IgD-negative memory B cell (primary cell): ENCODE measurements around the gene TYW1. TPM values are rescaled to one million over a fixed set of nuclear protein-coding genes. Genes with fewer than 3 reads are reported as not detected.
"Not testable (repeated sequence)": the region's sequence is repeated elsewhere in the genome, so short reads cannot be mapped to it uniquely, and the experiment has no call there.

Experiments used
- H3K27ac Mint-ChIP-seq, 3 donors: one replicate each; pipeline ENCODE4 v1.8.0; 2020 to 2022; ENCODE audit warnings: mild to moderate bottlenecking in 3 of 3, mixed read lengths in 3 of 3, moderate library complexity in 1 of 3
- H3K27me3 Mint-ChIP-seq: one replicate; pipeline ENCODE4 v1.8.0; 2021; ENCODE audit warnings: mixed read lengths
- H3K36me3 Mint-ChIP-seq: one replicate; pipeline ENCODE4 v1.8.0; 2020; ENCODE audit warnings: mild to moderate bottlenecking, mixed read lengths
- H3K4me1 Mint-ChIP-seq, 3 donors: one replicate each; pipeline ENCODE4 v1.8.0; 2020 to 2022; ENCODE audit warnings: mixed read lengths in 3 of 3, mild to moderate bottlenecking in 1 of 3
- H3K4me3 Mint-ChIP-seq, 4 donors: one replicate each; pipeline ENCODE4 v1.8.0; 2020 to 2022; ENCODE audit warnings: mild to moderate bottlenecking in 4 of 4, mixed read lengths in 4 of 4, moderate library complexity in 3 of 4
- H3K9me3 Mint-ChIP-seq, 3 donors: one replicate each; pipeline ENCODE4 v1.8.0; 2020 to 2021; ENCODE audit warnings: mixed read lengths in 3 of 3, mild to moderate bottlenecking in 1 of 3
- polyA plus RNA-seq: library from polyadenylated mRNA; unstranded; fragments of 300-500 nt; fragmentation: Illumina TruSeq; gene quantifications from one replicate; pipeline ENCODE4 v1.2.3, GENCODE V29; 2021

The TYW1 gene
- polyA plus RNA-seq, 1 donor from 2014 or later = 21.2 TPM

DNA sequence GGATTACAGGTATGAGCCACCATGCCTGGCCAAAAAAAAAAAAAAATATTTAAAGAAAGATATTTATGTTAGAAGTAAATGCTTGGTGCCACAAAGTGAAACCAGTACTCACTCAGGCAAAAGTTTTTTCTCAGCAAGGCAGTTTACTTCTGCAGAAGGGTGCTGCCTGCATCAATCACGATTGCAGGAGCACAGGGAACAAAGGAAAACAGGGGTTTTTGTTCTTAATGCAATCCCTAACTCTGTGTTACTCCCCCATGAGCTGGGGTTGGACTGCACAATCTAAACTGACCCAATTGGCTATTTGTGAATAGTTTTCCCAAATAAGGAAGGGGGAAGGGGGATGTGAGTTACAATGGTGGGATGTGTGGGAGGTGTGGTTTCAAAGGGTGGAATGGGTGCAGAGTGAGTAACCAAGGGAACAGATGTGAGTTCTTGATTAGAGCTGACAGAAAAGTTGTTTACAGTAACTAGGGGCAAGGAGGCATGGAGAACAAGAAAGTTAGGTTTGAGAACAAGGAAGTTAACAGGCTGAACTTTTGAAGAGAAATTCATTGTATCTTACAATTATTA, 255.4 kb downstream of the TYW1 start:
- H3K36me3 Mint-ChIP-seq = peaks cover 3% of the 10 kb centered on the region
- H3K4me1 Mint-ChIP-seq = no peaks in the 10 kb centered on the region
- H3K27ac Mint-ChIP-seq = no peak overlapping the region
- H3K9me3 Mint-ChIP-seq = peaks cover 6 to 9% (median 6%) of the 10 kb centered on the region in 3 donors
- H3K4me3 Mint-ChIP-seq = peak overlapping the region in 1 of 4 donors; percentile 72
- H3K27me3 Mint-ChIP-seq = no peaks in the 10 kb centered on the region

DNA sequence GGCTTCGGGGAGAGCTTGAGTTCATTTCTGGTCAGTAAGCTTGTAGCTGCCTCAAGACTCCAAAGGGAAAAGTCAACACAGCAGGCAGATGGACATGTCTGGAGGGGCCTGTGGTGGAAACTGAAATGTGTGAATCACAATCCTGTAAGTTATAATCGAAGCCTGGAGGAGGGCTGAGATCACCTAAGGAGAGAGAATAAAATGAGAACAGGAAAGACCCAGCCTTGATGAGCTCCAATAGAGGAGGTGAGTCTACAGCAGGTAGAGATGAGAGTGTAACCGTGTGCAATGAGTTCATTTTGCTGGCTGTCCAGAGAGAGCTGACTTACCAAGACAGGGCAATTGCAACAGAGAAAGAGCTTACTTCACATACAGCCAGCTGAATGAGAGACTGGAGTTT, 258.4 kb downstream of the TYW1 start:
- not testable (repeated sequence) for H3K27ac Mint-ChIP-seq, H3K36me3 Mint-ChIP-seq, H3K4me3 Mint-ChIP-seq, H3K27me3 Mint-ChIP-seq, H3K9me3 Mint-ChIP-seq, H3K4me1 Mint-ChIP-seq

DNA sequence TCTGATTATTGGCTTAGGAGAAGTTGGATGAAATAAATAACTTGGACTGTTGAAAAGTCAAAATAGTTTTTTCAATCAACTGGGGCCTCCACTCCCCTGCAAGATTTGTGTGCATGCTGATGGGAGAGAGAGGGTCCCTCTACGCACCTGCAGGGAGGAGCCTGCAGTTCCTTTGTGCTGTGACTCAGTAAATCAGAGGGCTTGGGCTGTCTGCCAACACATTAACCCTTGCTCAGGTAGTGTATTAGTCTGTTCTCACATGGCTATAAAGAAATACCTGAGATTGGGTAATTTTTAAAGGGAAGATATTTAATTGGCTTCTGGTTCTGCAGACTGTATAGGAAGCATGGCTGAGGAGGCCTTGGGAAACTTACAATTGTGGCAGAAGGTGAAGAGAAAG, 261.1 kb downstream of the TYW1 start:
- not testable (repeated sequence) for H3K9me3 Mint-ChIP-seq, H3K27ac Mint-ChIP-seq, H3K4me1 Mint-ChIP-seq, H3K4me3 Mint-ChIP-seq, H3K27me3 Mint-ChIP-seq
- H3K36me3 Mint-ChIP-seq = peaks cover 12% of the 10 kb centered on the region

DNA sequence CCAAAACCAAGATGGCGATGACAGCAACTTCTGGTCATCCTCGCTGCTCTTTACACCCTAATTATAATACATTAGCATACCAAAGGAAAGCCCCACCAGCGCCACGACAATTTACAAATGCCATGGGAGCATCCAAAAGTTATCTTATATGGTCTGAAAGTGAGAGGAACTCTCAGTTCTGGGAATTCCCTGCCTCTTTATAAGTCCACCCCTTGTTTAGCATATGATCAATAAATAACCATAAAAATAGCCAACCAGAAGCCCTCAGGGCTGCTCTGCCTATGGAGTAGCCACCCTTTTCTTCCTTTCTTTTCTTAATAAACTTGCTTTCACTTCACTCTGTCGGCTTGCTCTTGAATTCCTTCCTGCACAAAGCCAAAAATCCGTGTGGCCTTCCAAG, 262.7 kb downstream of the TYW1 start:
- H3K27me3 Mint-ChIP-seq, H3K4me1 Mint-ChIP-seq, H3K4me3 Mint-ChIP-seq, H3K27ac Mint-ChIP-seq, H3K9me3 Mint-ChIP-seq: not testable (repeated sequence)
- H3K36me3 Mint-ChIP-seq = peaks cover 13% of the 10 kb centered on the region

DNA sequence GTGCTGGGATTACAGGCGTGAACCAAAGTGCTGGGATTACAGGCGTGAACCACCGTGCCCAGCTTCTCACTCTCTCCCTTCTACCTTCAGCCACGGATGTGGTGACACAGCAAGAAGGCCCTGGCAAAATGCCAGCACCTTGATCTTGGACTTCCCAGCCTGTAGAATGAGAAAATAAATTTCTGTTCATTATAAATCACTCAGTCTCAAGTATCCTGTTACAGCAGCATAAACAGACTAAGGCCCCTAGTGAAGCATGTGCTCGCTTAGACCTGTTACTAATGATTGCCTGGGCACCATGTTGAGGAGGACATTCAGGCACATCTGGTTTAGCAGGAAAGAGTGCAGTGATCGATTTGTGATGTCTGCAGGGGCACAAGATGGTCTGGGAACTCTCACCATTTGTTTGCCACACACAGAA, 263.5 kb downstream of the TYW1 start:
- Mint-ChIP-seq H3K36me3 (peaks cover 14% of the 10 kb centered on the region), H3K27ac (peak overlapping the region in 1 of 3 donors; percentile 64)
- not testable (repeated sequence) for H3K4me3 Mint-ChIP-seq

DNA sequence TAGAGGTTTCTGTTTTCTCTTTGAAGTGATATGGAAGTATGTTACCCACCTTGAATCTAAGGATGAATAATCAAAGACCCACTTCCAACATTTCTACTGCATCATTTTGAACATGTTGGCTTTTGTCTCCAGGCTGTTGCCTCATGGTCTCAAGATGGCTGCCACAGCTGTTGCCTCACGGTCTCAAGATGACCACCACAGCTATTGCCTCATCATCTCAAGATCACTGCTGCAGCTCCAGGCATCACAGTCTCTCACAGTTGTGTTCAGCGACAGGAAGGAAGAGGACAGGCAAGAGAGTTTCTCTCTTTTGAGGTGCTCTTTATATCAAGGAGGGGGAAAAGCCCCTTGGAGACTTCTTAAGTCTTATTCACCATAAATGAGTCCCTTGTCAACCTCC, 267.4 kb downstream of the TYW1 start:
- not testable (repeated sequence) for H3K4me3 Mint-ChIP-seq, H3K27me3 Mint-ChIP-seq, H3K4me1 Mint-ChIP-seq, H3K9me3 Mint-ChIP-seq
- Mint-ChIP-seq H3K27ac (peak overlapping the region in 1 of 3 donors; percentile 54), H3K36me3 (peaks cover 16% of the 10 kb centered on the region)

More for the DNA sequence above, 263.5 kb downstream of the TYW1 start:
- H3K27me3 Mint-ChIP-seq, H3K9me3 Mint-ChIP-seq, H3K4me1 Mint-ChIP-seq: not testable (repeated sequence)

DNA sequence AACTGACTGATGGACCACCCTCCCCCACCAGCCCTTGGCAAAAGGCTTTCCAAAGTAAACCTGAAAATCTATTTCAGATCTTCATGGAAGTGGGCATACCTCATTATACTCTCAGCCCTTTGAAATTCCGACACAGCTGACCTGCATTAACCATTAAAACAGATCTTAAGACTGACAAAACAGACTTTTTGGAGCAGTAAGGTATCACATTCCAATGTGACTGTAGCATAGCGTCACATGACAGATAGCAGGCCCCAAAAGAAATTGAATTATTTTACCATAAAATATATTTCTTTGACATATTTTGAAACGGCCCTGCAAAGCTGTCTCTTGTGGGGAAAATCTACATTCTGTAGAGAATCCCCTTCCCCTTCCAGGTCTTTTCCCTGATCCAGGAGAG, 269.4 kb downstream of the TYW1 start:
- not testable (repeated sequence) for H3K9me3 Mint-ChIP-seq, H3K27ac Mint-ChIP-seq, H3K36me3 Mint-ChIP-seq, H3K4me1 Mint-ChIP-seq, H3K27me3 Mint-ChIP-seq
- peak overlapping the region in 1 of 4 donors; percentile 8 for H3K4me3 Mint-ChIP-seq

DNA sequence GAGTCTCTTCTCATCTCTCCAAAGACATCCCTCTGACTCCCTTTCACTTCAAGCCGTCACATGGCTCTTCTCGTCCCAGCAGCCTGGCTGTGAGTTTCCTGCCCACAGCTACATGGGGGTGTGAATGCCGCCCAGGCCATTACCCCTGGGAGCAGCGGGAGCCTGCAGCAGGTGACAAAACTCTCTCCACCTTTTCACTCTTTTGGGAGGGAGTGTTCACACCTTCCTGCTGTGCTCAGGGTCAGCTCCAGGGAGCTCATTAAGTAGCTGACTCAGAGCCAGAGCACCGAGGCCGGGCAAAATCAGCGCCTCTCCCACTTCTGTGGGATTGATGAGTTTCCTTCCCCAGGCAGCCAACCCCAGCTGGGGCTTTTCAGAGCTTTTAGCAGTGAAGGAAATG, 271.3 kb downstream of the TYW1 start:
- no peaks in the 10 kb centered on the region for H3K27me3 Mint-ChIP-seq

DNA sequence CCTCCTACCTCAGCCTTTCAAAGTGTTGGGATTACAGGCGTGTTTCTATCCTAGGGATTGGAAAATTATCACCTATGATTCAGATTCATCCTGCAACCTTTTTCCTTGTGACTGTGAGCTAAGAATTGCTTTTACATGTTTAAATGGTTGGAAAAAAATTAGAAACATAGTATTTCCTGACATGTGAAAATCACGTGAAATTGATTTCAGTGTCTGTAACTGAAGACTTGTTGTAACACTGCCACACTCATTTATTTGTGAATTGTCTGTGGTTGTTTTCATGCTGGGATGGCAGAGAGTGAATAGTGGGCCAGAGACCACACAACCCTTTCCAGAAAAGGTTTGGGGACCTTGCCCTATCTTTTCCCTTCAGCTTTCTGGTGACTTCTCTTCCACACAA, 273.3 kb downstream of the TYW1 start:
- not testable (repeated sequence) for H3K27ac Mint-ChIP-seq, H3K9me3 Mint-ChIP-seq, H3K27me3 Mint-ChIP-seq, H3K36me3 Mint-ChIP-seq, H3K4me3 Mint-ChIP-seq, H3K4me1 Mint-ChIP-seq

More for the DNA sequence above, 271.3 kb downstream of the TYW1 start:
- Mint-ChIP-seq H3K4me1 (peaks cover 0 to 2% (median 0%) of the 10 kb centered on the region in 3 donors), H3K27ac (no peak overlapping the region), H3K4me3 (no peak overlapping the region), H3K9me3 (no peaks in the 10 kb centered on the region), H3K36me3 (peaks cover 11% of the 10 kb centered on the region)

Other genes starting within 250 kb of the TYW1 start
- 121 TPM for gene TMEM248, start 75.6 kb upstream of the TYW1 start, polyA plus RNA-seq
- 66.2 TPM for gene SBDS, start 1.2 kb upstream of the TYW1 start, polyA plus RNA-seq